ENCODE results near the gene SEZ6. TPM values are rescaled to one million over a fixed set of nuclear protein-coding genes. Genes with fewer than 3 reads are reported as not detected.

SEZ6 gene
- total RNA-seq, 2 experiments from 2014 or later: not detected

DNA sequence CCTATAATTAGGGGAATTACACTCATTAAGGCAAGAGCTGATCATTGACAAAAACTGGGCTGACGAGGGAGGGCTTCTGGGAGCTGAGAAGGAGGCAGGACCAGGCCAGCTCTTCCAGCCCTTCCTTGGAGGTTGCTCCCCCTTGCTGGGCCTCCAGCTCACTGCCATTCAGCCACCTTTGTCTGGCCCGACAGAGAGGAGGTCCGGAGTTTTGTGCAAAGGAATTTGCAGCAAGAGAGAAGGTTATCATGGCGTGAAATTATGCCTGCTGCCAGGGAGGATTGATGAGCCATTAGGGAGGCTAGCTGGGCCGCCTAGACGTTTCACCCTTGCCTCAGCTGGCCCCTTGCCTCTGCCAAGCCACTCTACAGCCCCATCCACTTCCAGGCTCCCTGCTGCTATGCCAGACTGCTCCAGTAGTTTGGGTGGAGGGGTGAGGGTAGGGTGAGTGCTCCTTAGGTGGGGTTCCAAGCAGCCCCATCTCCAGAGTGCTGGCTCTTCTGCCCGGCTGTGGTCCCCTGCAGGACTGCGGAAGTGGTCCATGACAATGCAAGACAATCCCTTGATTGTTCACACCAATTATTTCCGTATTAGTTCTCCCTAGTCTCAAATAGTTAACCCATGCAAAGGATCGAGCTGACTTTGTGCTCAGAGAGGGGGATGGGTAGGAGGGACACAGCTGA is 37.5 kb downstream of the SEZ6 start:
- DNase-seq (no peak), ATAC-seq (no peak)
- Mint-ChIP-seq H3K9me3 (ENCODE audit: insufficient read depth) (no peaks in the 10 kb centered on the region), H3K27me3 (ENCODE audit: low read depth) (peaks cover 11% of the 10 kb centered on the region), H3K27ac (no peak overlapping the region), H3K4me1 (ENCODE audit: low read depth) (peaks cover 4% of the 10 kb centered on the region), H3K36me3 (ENCODE audit: low read depth) (no peaks in the 10 kb centered on the region), H3K4me3 (no peak overlapping the region)
- CTCF ChIA-PET: interaction anchor here (1.4 to 4.8 kb wide), 5 partner anchors 15 to 156 kb away, joined by 3 to 36 read pairs (median 7); no protein-coding TSS in a partner anchor
- POLR2A ChIA-PET: interaction anchor here (0.7 kb wide), 1 partner anchor 257 kb away, joined by 3 read pairs; no protein-coding TSS in a partner anchor

DNA sequence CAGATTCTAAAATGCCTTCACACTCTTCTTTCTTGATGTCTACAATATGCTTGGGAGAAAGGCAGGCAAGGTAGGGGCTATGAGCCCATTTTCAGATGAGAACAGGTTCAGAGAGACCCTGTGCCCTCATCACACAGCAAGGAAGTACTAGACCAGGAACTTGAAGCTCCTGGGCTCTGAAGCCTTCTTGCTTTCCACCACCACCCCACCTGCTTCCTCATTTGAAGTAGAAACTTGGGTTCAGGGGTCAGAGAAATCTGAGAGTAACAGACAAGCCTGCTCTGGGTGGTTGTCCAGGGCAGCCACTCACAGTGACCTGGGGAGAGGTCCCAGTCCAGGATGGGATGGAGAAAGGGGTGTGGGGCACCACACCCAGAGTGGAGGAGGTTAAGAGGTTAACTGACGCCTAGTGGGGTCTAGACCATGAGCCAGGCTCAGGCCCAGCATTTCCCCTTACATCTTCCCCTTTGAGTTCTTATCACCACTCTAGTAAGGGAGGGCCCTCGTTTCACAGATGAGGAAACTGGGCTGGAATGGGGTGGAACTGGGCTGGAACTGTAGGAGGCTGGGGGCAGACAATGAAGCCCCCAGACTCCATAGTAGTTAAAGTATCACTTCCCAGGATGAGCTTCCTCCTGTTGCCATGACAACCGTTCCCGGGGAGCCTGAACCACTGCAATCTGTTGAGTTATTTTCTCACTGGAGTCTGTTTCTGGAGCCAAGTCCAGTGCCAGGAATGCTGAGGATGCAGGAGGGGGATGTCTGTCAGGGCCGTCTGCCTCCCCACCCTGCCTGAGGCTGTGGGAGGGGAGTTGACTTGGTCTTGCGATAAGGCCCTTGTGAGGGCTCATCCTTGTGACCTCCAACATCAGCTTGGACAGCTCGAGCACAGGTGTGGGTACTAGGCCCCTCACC is 38.4 kb downstream of the SEZ6 start:
- DNase-seq (no peak), ATAC-seq (no peak)
- H3K9me3 Mint-ChIP-seq (ENCODE audit: insufficient read depth): no peaks in the 10 kb centered on the region
- no peaks in the 10 kb centered on the region for H3K36me3 Mint-ChIP-seq (ENCODE audit: low read depth)
- CTCF ChIA-PET: interaction anchor here (1.4 to 4.8 kb wide), 5 partner anchors 14 to 156 kb away, joined by 3 to 36 read pairs (median 7); no protein-coding TSS in a partner anchor
- H3K4me3 Mint-ChIP-seq: no peak overlapping the region
- peak overlapping the region; percentile 51 for H3K27ac Mint-ChIP-seq
- peaks cover 15% of the 10 kb centered on the region for H3K27me3 Mint-ChIP-seq (ENCODE audit: low read depth)
- H3K4me1 Mint-ChIP-seq (ENCODE audit: low read depth): peaks cover 4% of the 10 kb centered on the region
- POLR2A ChIA-PET: interaction anchor here (0.7 kb wide), 2 partner anchors 20 to 257 kb away, joined by 3 read pairs; no protein-coding TSS in a partner anchor

DNA sequence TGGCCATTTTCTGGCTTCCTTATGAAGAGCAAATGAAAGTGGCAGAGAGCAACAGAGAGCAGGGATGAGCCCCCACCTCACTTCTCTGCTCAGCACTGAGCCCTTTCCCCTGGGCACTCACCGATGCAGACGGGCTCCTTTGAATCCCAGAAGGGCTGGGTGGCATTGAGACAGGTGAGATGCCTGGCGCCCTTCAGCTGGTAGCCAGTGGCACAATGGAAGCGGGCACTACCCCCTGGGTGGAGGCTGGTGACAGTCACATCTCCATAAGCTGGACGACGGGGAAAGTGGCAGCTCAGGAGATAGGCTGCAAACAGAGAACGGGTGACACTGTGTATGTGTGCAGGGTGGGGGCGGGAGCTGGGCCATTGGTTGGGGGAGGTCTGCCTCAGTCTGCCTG is 42.0 kb downstream of the SEZ6 start:
- H3K9me3 Mint-ChIP-seq (ENCODE audit: insufficient read depth): no peaks in the 10 kb centered on the region
- H3K4me3 Mint-ChIP-seq: no peak overlapping the region
- DNase-seq: no peak
- peaks cover 4% of the 10 kb centered on the region for H3K4me1 Mint-ChIP-seq (ENCODE audit: low read depth)
- no peak overlapping the region for H3K27ac Mint-ChIP-seq
- H3K27me3 Mint-ChIP-seq (ENCODE audit: low read depth): peaks cover 9% of the 10 kb centered on the region
- POLR2A ChIA-PET: interaction anchor here (1.2 kb wide), 1 partner anchor 12 kb away, joined by 3 read pairs; the partner anchor contains the start of gene PHF12
- no peak for ATAC-seq
- H3K36me3 Mint-ChIP-seq (ENCODE audit: low read depth): no peaks in the 10 kb centered on the region
- CTCF ChIA-PET: interaction anchor here (0.6 to 6.7 kb wide), 11 partner anchors 10 to 168 kb away, joined by 3 to 194 read pairs (median 16); partner anchors contain the start of gene PHF12

DNA sequence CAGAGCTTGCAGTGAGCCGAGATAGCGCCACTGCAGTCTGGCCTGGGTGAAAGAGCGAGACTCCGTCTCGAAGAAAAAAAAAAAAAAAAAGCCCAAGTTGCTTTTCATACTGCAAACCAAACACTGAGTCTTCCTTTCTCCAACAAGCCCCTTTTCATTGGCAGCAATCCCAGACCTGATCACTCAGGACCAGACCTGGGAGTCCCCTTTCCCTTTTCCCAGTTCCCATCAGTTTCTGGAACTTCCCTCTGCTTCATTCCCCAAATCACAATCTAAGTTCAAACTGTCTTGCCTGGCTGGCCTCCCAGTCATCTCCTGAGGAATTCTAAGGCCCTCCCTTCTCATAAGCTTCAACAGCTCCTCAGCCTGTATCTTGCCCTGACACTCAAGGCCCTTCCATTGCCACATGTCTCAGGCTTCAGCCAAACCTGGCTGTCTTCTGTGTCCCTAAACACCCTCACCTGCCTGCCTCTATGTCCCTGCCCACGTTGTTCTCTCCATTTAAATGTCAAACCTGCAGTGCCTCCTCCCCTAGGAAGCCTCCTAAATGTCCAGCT is 42.7 kb downstream of the SEZ6 start:
- Mint-ChIP-seq H3K27ac (no peak overlapping the region), H3K36me3 (ENCODE audit: low read depth) (no peaks in the 10 kb centered on the region), H3K4me3 (no peak overlapping the region), H3K4me1 (ENCODE audit: low read depth) (peaks cover 4% of the 10 kb centered on the region), H3K27me3 (ENCODE audit: low read depth) (peaks cover 9% of the 10 kb centered on the region), H3K9me3 (ENCODE audit: insufficient read depth) (no peaks in the 10 kb centered on the region)
- ChIA-PET POLR2A (no interaction called here), CTCF (interaction anchor here (0.8 to 6.7 kb wide), 7 partner anchors 10 to 161 kb away, joined by 3 to 194 read pairs (median 17); partner anchors contain the start of gene PHF12)
- no peak for DNase-seq
- no peak for ATAC-seq

DNA sequence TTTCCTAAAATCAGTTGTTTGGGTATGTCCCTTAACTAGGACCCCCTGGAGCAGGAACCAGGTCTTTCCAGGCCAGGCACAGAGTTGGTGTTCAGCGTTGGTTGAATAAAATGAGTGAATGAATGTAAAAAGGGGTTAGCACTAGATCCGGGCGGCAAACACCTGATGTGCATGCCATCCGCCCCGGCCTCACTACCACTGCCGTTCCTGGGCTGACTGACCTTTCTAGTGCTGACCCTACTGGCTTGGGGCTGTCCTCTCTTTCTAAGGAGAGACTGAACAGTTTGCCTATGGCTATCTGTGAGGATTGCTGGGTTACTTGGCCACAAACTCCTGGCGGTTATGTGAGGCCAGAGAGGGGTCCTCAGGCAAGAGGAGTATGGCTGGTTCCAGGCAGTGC is 44.4 kb downstream of the SEZ6 start:
- Mint-ChIP-seq H3K9me3 (ENCODE audit: insufficient read depth) (no peaks in the 10 kb centered on the region), H3K36me3 (ENCODE audit: low read depth) (no peaks in the 10 kb centered on the region), H3K4me1 (ENCODE audit: low read depth) (no peaks in the 10 kb centered on the region), H3K27ac (no peak overlapping the region), H3K4me3 (no peak overlapping the region), H3K27me3 (ENCODE audit: low read depth) (peaks cover 9% of the 10 kb centered on the region)
- DNase-seq: no peak
- no peak for ATAC-seq
- ChIA-PET POLR2A (interaction anchor here (0.8 kb wide), 1 partner anchor 12 kb away, joined by 3 read pairs; no protein-coding TSS in a partner anchor), CTCF (interaction anchor here (1.1 to 6.7 kb wide), 4 partner anchors 8 to 157 kb away, joined by 3 to 194 read pairs (median 38); partner anchors contain the start of gene PHF12)

DNA sequence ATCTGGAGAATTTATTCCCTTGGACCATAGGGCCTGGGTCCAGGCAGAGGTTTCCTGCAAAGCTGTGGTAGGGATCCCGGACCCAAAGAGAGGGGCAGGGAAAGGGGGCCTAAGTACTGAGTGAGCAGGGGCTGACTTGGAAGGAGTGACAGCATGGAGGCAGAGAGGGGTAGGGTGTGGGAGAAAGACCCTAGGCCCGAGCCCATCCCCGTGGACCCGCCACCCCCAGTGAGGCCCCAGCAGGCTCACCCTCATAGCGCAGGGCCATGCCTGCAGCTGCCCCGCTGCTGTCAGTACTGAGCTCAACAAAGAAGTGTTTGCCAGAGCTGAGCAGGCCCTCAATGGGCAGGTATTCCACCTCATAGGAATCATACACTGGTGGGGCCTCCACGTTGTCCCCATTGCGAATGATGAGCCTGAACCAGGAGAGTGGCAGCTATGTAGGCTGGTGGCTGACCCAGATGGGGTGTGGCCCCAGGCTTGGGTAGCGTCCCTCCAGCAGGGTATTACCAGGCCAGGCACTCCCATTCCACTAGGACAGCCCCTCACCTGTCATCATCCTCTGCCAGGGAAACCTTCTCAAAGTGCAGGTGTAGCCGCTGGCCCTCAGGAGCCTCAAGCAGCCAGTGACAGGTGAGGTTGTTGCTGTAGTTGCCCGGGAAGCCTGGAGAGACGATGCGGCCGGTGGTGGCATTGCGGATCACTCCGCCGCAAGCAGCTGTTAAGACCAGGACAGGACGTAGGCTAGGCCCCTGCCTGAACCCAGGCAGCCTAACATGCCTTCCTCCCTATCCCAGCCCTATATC is 45.4 kb downstream of the SEZ6 start:
- Mint-ChIP-seq H3K4me1 (ENCODE audit: low read depth) (no peaks in the 10 kb centered on the region), H3K36me3 (ENCODE audit: low read depth) (no peaks in the 10 kb centered on the region), H3K9me3 (ENCODE audit: insufficient read depth) (no peaks in the 10 kb centered on the region), H3K27me3 (ENCODE audit: low read depth) (peaks cover 9% of the 10 kb centered on the region), H3K27ac (no peak overlapping the region), H3K4me3 (no peak overlapping the region)
- ChIA-PET POLR2A (no interaction called here), CTCF (interaction anchor here (1.1 to 6.7 kb wide), 3 partner anchors 151 to 259 kb away, joined by 3 to 194 read pairs (median 3); no protein-coding TSS in a partner anchor)
- ATAC-seq (no peak), DNase-seq (no peak)

DNA sequence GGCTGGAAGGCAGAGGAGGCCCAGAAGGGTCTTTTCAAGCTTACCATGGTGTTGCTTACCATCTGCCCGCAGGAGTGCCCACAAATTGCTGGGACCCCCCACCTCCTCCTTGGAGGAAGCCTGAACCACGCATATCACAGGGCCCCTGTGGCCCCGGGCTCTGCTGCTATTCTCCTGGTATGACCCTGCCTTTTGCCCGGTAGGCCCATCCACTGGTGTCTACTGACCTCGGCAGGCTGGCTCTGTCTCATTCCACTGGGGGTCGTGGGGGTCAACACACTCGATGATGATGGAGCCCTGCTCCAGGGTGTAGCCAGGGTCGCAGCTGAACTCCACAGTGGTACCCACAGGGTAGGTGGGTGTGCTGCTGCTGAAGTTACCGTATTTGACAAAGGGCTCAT is 46.4 kb downstream of the SEZ6 start:
- H3K4me1 Mint-ChIP-seq (ENCODE audit: low read depth): no peaks in the 10 kb centered on the region
- H3K9me3 Mint-ChIP-seq (ENCODE audit: insufficient read depth): no peaks in the 10 kb centered on the region
- H3K4me3 Mint-ChIP-seq: no peak overlapping the region
- peaks cover 9% of the 10 kb centered on the region for H3K27me3 Mint-ChIP-seq (ENCODE audit: low read depth)
- DNase-seq: no peak
- no peak for ATAC-seq
- CTCF ChIA-PET: interaction anchor here (1.3 to 4.3 kb wide), 3 partner anchors 157 to 260 kb away, joined by 3 to 27 read pairs (median 4); no protein-coding TSS in a partner anchor
- POLR2A ChIA-PET: no interaction called here
- no peaks in the 10 kb centered on the region for H3K36me3 Mint-ChIP-seq (ENCODE audit: low read depth)
- no peak overlapping the region for H3K27ac Mint-ChIP-seq

DNA sequence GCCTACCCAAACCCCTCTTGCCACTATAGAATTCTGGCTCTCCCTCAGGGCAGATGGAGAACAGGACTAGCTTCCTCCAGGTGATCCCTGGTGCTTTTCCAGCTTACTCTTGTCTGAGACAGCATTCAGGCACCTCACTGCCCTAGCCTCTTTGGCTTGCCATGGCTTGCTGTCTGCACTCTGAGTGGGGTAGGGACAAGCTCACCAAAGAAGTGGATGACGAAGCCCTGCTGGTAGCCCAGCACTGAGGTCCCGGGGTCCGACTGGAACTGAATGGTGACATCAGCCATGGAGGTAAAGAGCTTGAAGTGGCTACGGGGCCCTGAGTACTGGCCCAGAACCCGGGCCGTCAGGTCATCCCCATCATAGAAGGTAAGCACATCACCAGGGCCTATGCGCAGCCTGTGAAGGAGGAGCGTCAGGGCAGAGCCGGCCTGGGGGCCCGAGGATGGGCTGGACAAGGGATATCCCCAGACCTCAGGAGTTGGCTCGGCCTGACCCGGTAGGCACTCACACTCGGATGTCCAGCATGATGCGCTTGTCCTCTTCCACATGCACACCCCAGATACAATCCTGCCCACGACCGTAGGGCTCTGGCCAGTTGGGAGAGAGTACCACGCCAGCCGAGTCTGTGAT is 46.9 kb downstream of the SEZ6 start:
- Mint-ChIP-seq H3K27me3 (ENCODE audit: low read depth) (peaks cover 9% of the 10 kb centered on the region), H3K4me1 (ENCODE audit: low read depth) (no peaks in the 10 kb centered on the region)

DNA sequence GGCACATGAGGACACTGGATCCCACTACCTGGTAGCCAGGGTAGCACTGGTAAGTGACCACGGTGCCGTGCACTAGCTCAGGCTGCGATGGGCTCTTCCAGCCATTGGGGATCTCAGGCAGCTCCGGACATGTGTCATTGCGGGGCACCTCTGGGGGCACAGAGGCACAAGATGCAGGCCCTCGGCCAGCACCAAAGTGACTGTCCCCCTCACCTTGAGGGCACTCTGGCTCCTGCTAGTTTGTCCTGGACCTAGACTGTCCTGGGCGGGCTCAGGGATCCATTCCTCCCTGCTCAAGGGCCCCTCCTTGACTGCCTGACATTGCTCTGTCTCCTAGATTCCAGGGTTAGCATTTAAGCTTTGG is 47.9 kb downstream of the SEZ6 start:
- no peaks in the 10 kb centered on the region for H3K36me3 Mint-ChIP-seq (ENCODE audit: low read depth)
- POLR2A ChIA-PET: interaction anchor here (1.4 kb wide), 1 partner anchor 159 kb away, joined by 4 read pairs; no protein-coding TSS in a partner anchor
- H3K9me3 Mint-ChIP-seq (ENCODE audit: insufficient read depth): no peaks in the 10 kb centered on the region

More for the DNA sequence above, 46.9 kb downstream of the SEZ6 start:
- no peak for DNase-seq
- CTCF ChIA-PET: interaction anchor here (1.3 to 4.3 kb wide), 3 partner anchors 157 to 261 kb away, joined by 3 to 27 read pairs (median 4); no protein-coding TSS in a partner anchor
- POLR2A ChIA-PET: interaction anchor here (0.6 kb wide), 1 partner anchor 1981 kb away, joined by 3 read pairs; no protein-coding TSS in a partner anchor
- ATAC-seq: no peak
- Mint-ChIP-seq H3K27ac (no peak overlapping the region), H3K9me3 (ENCODE audit: insufficient read depth) (no peaks in the 10 kb centered on the region), H3K36me3 (ENCODE audit: low read depth) (no peaks in the 10 kb centered on the region), H3K4me3 (no peak overlapping the region)

DNA sequence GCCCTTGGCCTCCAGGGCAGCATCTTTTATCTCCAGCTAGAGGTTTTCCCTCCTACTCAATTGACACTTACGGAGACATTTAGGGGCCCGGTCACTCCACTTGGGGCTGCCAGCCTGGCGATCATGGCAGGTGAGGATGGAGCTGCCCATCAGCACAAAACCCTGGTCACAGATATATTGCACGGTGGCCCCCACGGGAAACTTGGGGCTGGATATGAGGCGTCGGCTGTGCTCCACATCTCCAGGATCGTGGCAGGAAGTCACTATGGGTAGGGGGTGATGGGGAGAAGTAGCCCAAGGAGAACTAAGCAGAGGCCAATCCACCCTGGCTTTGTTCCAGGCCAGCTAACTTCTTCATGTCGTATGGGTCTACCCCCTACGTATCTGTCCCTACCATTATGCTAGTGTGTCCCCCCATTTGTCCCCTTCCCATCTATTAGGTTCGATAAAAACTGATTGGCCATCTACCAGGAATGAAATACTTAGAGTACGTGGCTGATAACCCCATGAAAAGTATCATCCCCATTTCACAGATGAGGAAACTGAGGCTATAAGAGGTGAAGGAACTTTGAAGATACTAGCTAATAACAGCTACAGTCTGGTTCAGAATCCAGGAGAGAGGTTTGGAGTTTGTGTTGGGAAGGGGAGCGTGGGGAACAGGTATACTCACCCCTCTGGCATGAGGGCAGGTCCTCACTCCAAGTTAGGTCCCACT is 48.4 kb downstream of the SEZ6 start:
- Mint-ChIP-seq H3K36me3 (ENCODE audit: low read depth) (no peaks in the 10 kb centered on the region), H3K4me3 (no peak overlapping the region), H3K27me3 (ENCODE audit: low read depth) (no peaks in the 10 kb centered on the region), H3K9me3 (ENCODE audit: insufficient read depth) (no peaks in the 10 kb centered on the region), H3K4me1 (ENCODE audit: low read depth) (no peaks in the 10 kb centered on the region), H3K27ac (no peak overlapping the region)
- CTCF ChIA-PET: interaction anchor here (1.6 to 4.3 kb wide), 4 partner anchors 8 to 230 kb away, joined by 7 to 27 read pairs (median 9); partner anchors contain the start of gene TLCD1
- ATAC-seq (no peak), DNase-seq (no peak)
- POLR2A ChIA-PET: interaction anchor here (1.4 kb wide), 1 partner anchor 160 kb away, joined by 4 read pairs; no protein-coding TSS in a partner anchor

More for the DNA sequence above, 47.9 kb downstream of the SEZ6 start:
- H3K27me3 Mint-ChIP-seq (ENCODE audit: low read depth): no peaks in the 10 kb centered on the region
- ATAC-seq (no peak), DNase-seq (no peak)
- no peak overlapping the region for H3K27ac Mint-ChIP-seq
- CTCF ChIA-PET: interaction anchor here (1.6 to 4.3 kb wide), 3 partner anchors 7 to 166 kb away, joined by 7 to 27 read pairs (median 10); no protein-coding TSS in a partner anchor
- H3K4me3 Mint-ChIP-seq: no peak overlapping the region
- no peaks in the 10 kb centered on the region for H3K4me1 Mint-ChIP-seq (ENCODE audit: low read depth)
